Transverse colon (tissue), 4 donors: ENCODE results near the gene EIF2AK3. TPM values are rescaled to one million over a fixed set of nuclear protein-coding genes. Genes with fewer than 3 reads are reported as not detected.

Experiments
- DNase-seq: peaks from one replicate; pipeline ENCODE4 v3.0.0-alpha.2; 2019
- H3K27ac ChIP-seq, 4 donors: fragments of 200-600 bp; sonication (generic); 2 replicates each; pipeline ENCODE4 v1.5.1; 2016 to 2018; ENCODE audit warnings: inconsistent platforms in 4 of 4
- H3K27me3 ChIP-seq: fragments of 200-600 bp; sonication (generic); 2 replicates; pipeline ENCODE4 v1.5.1; 2017; ENCODE audit warnings: inconsistent platforms
- H3K36me3 ChIP-seq, 4 donors: fragments of 200-600 bp; sonication (generic); 2 replicates each; pipeline ENCODE4 v1.5.1; 2017 to 2019; ENCODE audit warnings: inconsistent platforms in 4 of 4
- H3K4me1 ChIP-seq, 4 donors: fragments of 200-600 bp; sonication (generic); 2 replicates each; pipeline ENCODE4 v1.5.1; 2017 to 2020; ENCODE audit warnings: inconsistent platforms in 4 of 4
- H3K4me3 ChIP-seq, 4 donors: fragments of 200-600 bp; sonication (generic); 1 replicate in 1 of 4; 2 replicates in 3 of 4; pipeline versions ENCODE4 v1.5.1 to v1.6.1; 2017 to 2019; ENCODE audit warnings: inconsistent platforms in 4 of 4
- H3K9me3 ChIP-seq, 2 donors: fragments of 200-600 bp; sonication (generic); 2 replicates each; pipeline ENCODE4 v1.5.1; 2017 to 2019; ENCODE audit warnings: inconsistent platforms in 2 of 2
- CTCF ChIP-seq, 5 experiments: fragments of 200-600 bp in 3 of 5; fragments of 450-650 bp in 2 of 5; sonication (generic) in 3 of 5; IDR thresholded peaks; 1 replicate in 2 of 5; 2 replicates in 3 of 5; pipeline ENCODE4 v1.5.1; 2016 to 2017; ENCODE audit warnings: antibody characterized with exemption in 5 of 5, inconsistent platforms in 3 of 5, mild to moderate bottlenecking in 2 of 5, moderate library complexity in 1 of 5
- EP300 ChIP-seq: sonication (generic); formaldehyde crosslinking; IDR thresholded peaks from one replicate; pipeline ENCODE4 v1.6.1; 2017; ENCODE audit warnings: antibody characterized with exemption, low read depth
- POLR2A ChIP-seq: fragments of 450-650 bp; IDR thresholded peaks from one replicate; pipeline ENCODE4 v1.6.1; 2016; ENCODE audit warnings: antibody characterized with exemption, mild to moderate bottlenecking, moderate library complexity
- POLR2AphosphoS5 ChIP-seq, 3 donors: sonication (generic); formaldehyde crosslinking; IDR thresholded peaks; one replicate each; pipeline ENCODE4 v1.6.1; 2016; ENCODE audit warnings: antibody characterized with exemption in 3 of 3
- WGBS, 2 donors: methylation state at CpG; one replicate each; pipeline ENCODE4 v1.1.5; 2018; ENCODE audit warnings: low coverage in 1 of 2; 5-methylcytosine and 5-hydroxymethylcytosine counted together
- in situ Hi-C, 4 donors: fragments of 200-750 bp; cut with MboI; loops; one replicate each; pipeline versions ENCODE4 v1.15.0 to v1.15.1; 2017; ENCODE audit warnings: low sequenced_read_pairs in 3 of 4, low pct_ligation_motif_present in 1 of 4, low pct_unique_long_range_greater_than_20kb in 1 of 4
- intact Hi-C: fragments of 100-400 bp; cut with DNase I; formaldehyde crosslinking; loops from one replicate; pipeline ENCODE4 v1.15.1; 2023; ENCODE audit warnings: low total_unique reads
- total RNA-seq, 4 donors: library from RNA; depleted of rRNA; stranded (reverse); fragments of >200 nt; gene quantifications; one replicate each; pipeline ENCODE4 v1.1.0, GENCODE V29; 2016

EIF2AK3 gene
- total RNA-seq, 4 donors from 2014 or later = 19.5 to 44.8 (median 32.9) TPM

- Histone ChIP-seq H3K4me1 (no peaks in the 10 kb centered on the region), H3K9me3 (no peaks in the 10 kb centered on the region), H3K36me3 (no peaks in the 10 kb centered on the region), H3K27ac (no peak overlapping the region), H3K4me3 (no peak overlapping the region), H3K27me3 (peaks cover 10% of the 10 kb centered on the region)
- DNase-seq = no peak
- in situ Hi-C loops = no loop called here
- intact Hi-C loops = no loop called here
- 90 to 96% methylated on average over 11 of the region's 11 CpGs for WGBS, 2 donors
- no peak for TF ChIP-seq POLR2A
- TF ChIP-seq CTCF (IDR thresholded peaks at IDR 0.05) = no peak
- no peak for TF ChIP-seq EP300
- TF ChIP-seq POLR2AphosphoS5 (IDR thresholded peaks at IDR 0.05) = no peak
Observed at GRCh38 chr2:88538362-88538917, 88.8 kb downstream of the EIF2AK3 start.

- no peak for TF ChIP-seq POLR2AphosphoS5 (IDR thresholded peaks at IDR 0.05)
- intact Hi-C loops (no loop called here), in situ Hi-C loops (no loop called here)
- H3K4me1 ChIP-seq = no peaks in the 10 kb centered on the region
- no peaks in the 10 kb centered on the region for H3K9me3 ChIP-seq
- peaks cover 10% of the 10 kb centered on the region for H3K27me3 ChIP-seq
- H3K4me3 ChIP-seq = no peak overlapping the region
- 43 to 74% methylated on average over 2 to 6 of the region's 6 CpGs for WGBS, 2 donors
- no peak overlapping the region for H3K27ac ChIP-seq
- no peaks in the 10 kb centered on the region for H3K36me3 ChIP-seq
- no peak for DNase-seq
Observed at GRCh38 chr2:88537640-88538039, 89.6 kb downstream of the EIF2AK3 start.

GRCh38 chr2:88530081-88530480 is 97.2 kb downstream of the EIF2AK3 start:
- no peaks in the 10 kb centered on the region for H3K27me3 ChIP-seq
- H3K9me3 ChIP-seq = no peaks in the 10 kb centered on the region
- 85 to 93% methylated on average over 4 of the region's 4 CpGs for WGBS, 2 donors
- no peak for DNase-seq
- in situ Hi-C loops (no loop called here), intact Hi-C loops (no loop called here)
- H3K36me3 ChIP-seq = no peaks in the 10 kb centered on the region
- H3K27ac ChIP-seq = no peak overlapping the region
- H3K4me3 ChIP-seq = no peak overlapping the region
- no peaks in the 10 kb centered on the region for H3K4me1 ChIP-seq
- TF ChIP-seq CTCF (IDR thresholded peaks at IDR 0.05) (no peak), POLR2AphosphoS5 (IDR thresholded peaks at IDR 0.05) (no peak), POLR2A (no peak)

GRCh38 chr2:88521445-88522073 is 105.7 kb downstream of the EIF2AK3 start:
- DNase-seq = no peak
- H3K27me3 ChIP-seq = no peaks in the 10 kb centered on the region
- no peak overlapping the region for H3K4me3 ChIP-seq
- no peaks in the 10 kb centered on the region for H3K4me1 ChIP-seq
- in situ Hi-C loops (no loop called here), intact Hi-C loops (no loop called here)
- no peak overlapping the region for H3K27ac ChIP-seq
- TF ChIP-seq CTCF (IDR thresholded peaks at IDR 0.05) (no peak), POLR2AphosphoS5 (IDR thresholded peaks at IDR 0.05) (no peak), POLR2A (no peak), EP300 (no peak)
- no peaks in the 10 kb centered on the region for H3K36me3 ChIP-seq
- WGBS, 2 donors = 67 to 83% methylated on average over 2 of the region's 2 CpGs
- H3K9me3 ChIP-seq = no peaks in the 10 kb centered on the region

GRCh38 chr2:88517759-88518201 is 109.5 kb downstream of the EIF2AK3 start:
- 18 to 61% methylated on average over 2 to 6 of the region's 6 CpGs for WGBS, 2 donors
- no peaks in the 10 kb centered on the region for H3K9me3 ChIP-seq
- TF ChIP-seq POLR2A (no peak), POLR2AphosphoS5 (IDR thresholded peaks at IDR 0.05) (no peak), EP300 (no peak), CTCF (IDR thresholded peaks at IDR 0.05) (no peak)
- no peak overlapping the region for H3K4me3 ChIP-seq
- no peak for DNase-seq
- no peaks in the 10 kb centered on the region for H3K36me3 ChIP-seq
- in situ Hi-C loops (no loop called here), intact Hi-C loops (no loop called here)
- H3K27me3 ChIP-seq = no peaks in the 10 kb centered on the region
- H3K4me1 ChIP-seq = no peaks in the 10 kb centered on the region
- no peak overlapping the region for H3K27ac ChIP-seq
